Measurements from ENCODE around the gene TGFBR3.

GRCh38 chr1:91799159-91799558 lies 86.8 kb downstream of the TGFBR3 start:
- no peak for TF ChIP-seq CTCF (IDR thresholded peaks at IDR 0.05; ENCODE audit: insufficient read depth, low read depth, low read length)
- TF ChIP-seq EZH2 (IDR thresholded peaks at IDR 0.05; ENCODE audit: insufficient read depth, low read length): no peak

All from astrocyte (in vitro differentiated cells and primary cell).